Activated CD8-positive, alpha-beta memory T cell treated with anti-CD3 and anti-CD28 coated beads, Interleukin-2, amount 50 U/mL, for 1 hour (primary cell): ENCODE measurements around the gene AKAP8L.

Experiments used
- DNase-seq: peaks from one replicate; pipeline ENCODE4 v3.0.0-alpha.2; 2020; ENCODE audit errors: extremely low read depth

Gene AKAP8L

GRCh38 chr19:15418579-15419412, at the start of gene AKAP8L:
Gene AKAP8L (minus strand): TSS chr19:15418988. CDS start chr19:15418923, 65 bp downstream.
- DNase-seq = peak; percentile 99

- DNase-seq = no peak
Measured at GRCh38 chr19:15467734-15468214, 49.0 kb upstream of the AKAP8L start.

- DNase-seq = peak; percentile 49
Measured at GRCh38 chr19:15466851-15467733, 48.3 kb upstream of the AKAP8L start.

GRCh38 chr19:15464394-15465385, 45.9 kb upstream of the AKAP8L start, which contains the start of gene RASAL3:
Gene RASAL3 (minus strand): TSS chr19:15464544. CDS start chr19:15464358, 186 bp downstream.
- DNase-seq = peak; percentile 32

- DNase-seq = peak; percentile 32
Measured at GRCh38 chr19:15463861-15464371, 45.1 kb upstream of the AKAP8L start.

- no peak for DNase-seq
Measured at GRCh38 chr19:15461694-15462093, 42.9 kb upstream of the AKAP8L start.

- no peak for DNase-seq
Measured at GRCh38 chr19:15457701-15458484, 39.1 kb upstream of the AKAP8L start.

- no peak for DNase-seq
Measured at GRCh38 chr19:15456871-15457700, 38.3 kb upstream of the AKAP8L start.

GRCh38 chr19:15456441-15456840, 37.7 kb upstream of the AKAP8L start:
- no peak for DNase-seq

- no peak for DNase-seq
Measured at GRCh38 chr19:15455996-15456395, 37.2 kb upstream of the AKAP8L start.

GRCh38 chr19:15453906-15454860, 35.4 kb upstream of the AKAP8L start:
- DNase-seq = no peak

- no peak for DNase-seq
Measured at GRCh38 chr19:15453091-15453578, 34.3 kb upstream of the AKAP8L start.

- no peak for DNase-seq
Measured at GRCh38 chr19:15452111-15453047, 33.6 kb upstream of the AKAP8L start.

GRCh38 chr19:15450528-15450890, 31.7 kb upstream of the AKAP8L start:
- DNase-seq = no peak

- DNase-seq = peak; percentile 44
Measured at GRCh38 chr19:15449620-15450527, 31.1 kb upstream of the AKAP8L start, which contains the start of gene WIZ. Gene WIZ (minus strand): TSS chr19:15449956. CDS start chr19:15448307, 1,649 bp downstream.
